LHCN-M2 (cell line): ENCODE data around the gene HOXA10. TPM values are rescaled to one million over a fixed set of nuclear protein-coding genes. Genes with fewer than 3 reads are reported as not detected.
A peak's percentile ranks its signal among the peaks of the same experiment; 100 is the strongest.

ENCODE experiments used
- DNase-seq: peaks from one replicate; pipeline ENCODE4 v3.0.0-alpha.2; 2012; ENCODE audit warnings: low read depth
- total RNA-seq: library from RNA; depleted of rRNA; stranded (reverse); fragments of >200 nt; gene quantifications from 2 replicates; pipeline ENCODE4 v1.2.3, GENCODE V29; 2014

HOXA10 gene
- total RNA-seq, 1 experiment from 2014 or later, result 13.2 TPM

GRCh38 chr7:27180431-27181420, 6.6 kb upstream of the HOXA10 start:
- no peak for DNase-seq

- peak; percentile 72 for DNase-seq
Measured at GRCh38 chr7:27179503-27180430, 5.6 kb upstream of the HOXA10 start.

GRCh38 chr7:27179030-27179429, 4.9 kb upstream of the HOXA10 start:
- DNase-seq, result no peak

- DNase-seq, result no peak
Measured at GRCh38 chr7:27178366-27178765, 4.2 kb upstream of the HOXA10 start.

GRCh38 chr7:27177795-27178320, 3.7 kb upstream of the HOXA10 start:
- no peak for DNase-seq

- no peak for DNase-seq
Measured at GRCh38 chr7:27176962-27177794, 3.1 kb upstream of the HOXA10 start.

- no peak for DNase-seq
Measured at GRCh38 chr7:27176524-27176845, 2.4 kb upstream of the HOXA10 start.

GRCh38 chr7:27175626-27176523, 1.8 kb upstream of the HOXA10 start:
- no peak for DNase-seq

- DNase-seq, result no peak
Measured at GRCh38 chr7:27174874-27175625, 930 bp upstream of the HOXA10 start.

GRCh38 chr7:27173511-27173955, 587 bp downstream of the HOXA10 start:
- peak; percentile 59 for DNase-seq

GRCh38 chr7:27172823-27173510, 1.2 kb downstream of the HOXA10 start:
- peak; percentile 67 for DNase-seq

GRCh38 chr7:27172315-27172774, 1.8 kb downstream of the HOXA10 start:
- DNase-seq, result no peak

GRCh38 chr7:27171637-27172314, 2.3 kb downstream of the HOXA10 start:
- no peak for DNase-seq

GRCh38 chr7:27171325-27171636, 2.8 kb downstream of the HOXA10 start:
- no peak for DNase-seq

GRCh38 chr7:27170426-27171324, 3.4 kb downstream of the HOXA10 start:
- DNase-seq, result no peak

- DNase-seq, result no peak
Measured at GRCh38 chr7:27169658-27170425, 4.3 kb downstream of the HOXA10 start.
